Sigmoid colon (tissue), 4 donors: ENCODE measurements around the gene LSM12.

Experiments
- EP300 ChIP-seq, 4 donors: sonication (generic); formaldehyde crosslinking; IDR thresholded peaks; one replicate each; pipeline ENCODE4 v1.6.1; 2017; ENCODE audit warnings: antibody characterized with exemption in 4 of 4
- TF ChIP-seq, protein P1 (sequence below), 4 experiments: fragments of 450-650 bp in 3 of 4; fragments of 200-600 bp in 1 of 4; IDR thresholded peaks; one replicate each; pipeline ENCODE4 v1.5.1; 2016 to 2019; ENCODE audit warnings: antibody characterized with exemption in 4 of 4, mild to moderate bottlenecking in 3 of 4, moderate library complexity in 2 of 4

DNA sequence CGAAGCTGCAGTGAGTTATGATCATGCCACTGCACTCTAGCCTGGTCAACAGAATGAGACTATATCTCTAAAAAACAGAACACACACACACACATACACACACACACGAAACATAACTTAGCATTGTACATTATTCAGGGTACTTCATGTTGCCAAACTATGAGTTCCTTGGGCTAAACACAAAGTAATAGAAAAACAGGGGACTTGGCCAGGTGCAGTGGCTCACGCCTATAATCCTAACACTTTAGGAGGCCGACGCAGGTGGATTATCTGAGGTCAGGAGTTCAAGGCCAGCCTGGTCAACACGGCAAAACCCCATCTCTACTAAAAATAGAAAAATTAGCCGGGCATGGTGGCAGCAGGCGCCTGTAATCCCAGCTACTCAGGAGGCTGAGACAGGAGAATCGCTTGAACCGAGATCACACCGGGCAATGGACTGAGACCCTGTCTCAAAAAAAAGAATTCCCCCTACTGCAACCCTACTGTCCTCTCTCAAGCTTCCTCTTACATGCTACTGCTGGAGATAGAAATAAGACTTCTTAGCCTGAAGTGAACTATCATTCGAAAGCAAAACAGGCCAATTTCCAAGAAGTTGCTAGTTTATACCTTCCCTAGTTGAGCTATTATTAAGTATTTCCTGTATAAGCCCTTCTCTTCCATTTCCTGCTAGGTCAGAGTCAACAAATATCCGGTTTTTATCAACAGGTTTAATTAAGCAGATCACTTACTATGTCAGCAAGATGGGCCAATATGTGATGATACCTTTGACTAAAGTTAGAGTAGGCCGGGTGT lies 7.2 kb downstream of the LSM12 start:
- TF ChIP-seq, protein P1, sequence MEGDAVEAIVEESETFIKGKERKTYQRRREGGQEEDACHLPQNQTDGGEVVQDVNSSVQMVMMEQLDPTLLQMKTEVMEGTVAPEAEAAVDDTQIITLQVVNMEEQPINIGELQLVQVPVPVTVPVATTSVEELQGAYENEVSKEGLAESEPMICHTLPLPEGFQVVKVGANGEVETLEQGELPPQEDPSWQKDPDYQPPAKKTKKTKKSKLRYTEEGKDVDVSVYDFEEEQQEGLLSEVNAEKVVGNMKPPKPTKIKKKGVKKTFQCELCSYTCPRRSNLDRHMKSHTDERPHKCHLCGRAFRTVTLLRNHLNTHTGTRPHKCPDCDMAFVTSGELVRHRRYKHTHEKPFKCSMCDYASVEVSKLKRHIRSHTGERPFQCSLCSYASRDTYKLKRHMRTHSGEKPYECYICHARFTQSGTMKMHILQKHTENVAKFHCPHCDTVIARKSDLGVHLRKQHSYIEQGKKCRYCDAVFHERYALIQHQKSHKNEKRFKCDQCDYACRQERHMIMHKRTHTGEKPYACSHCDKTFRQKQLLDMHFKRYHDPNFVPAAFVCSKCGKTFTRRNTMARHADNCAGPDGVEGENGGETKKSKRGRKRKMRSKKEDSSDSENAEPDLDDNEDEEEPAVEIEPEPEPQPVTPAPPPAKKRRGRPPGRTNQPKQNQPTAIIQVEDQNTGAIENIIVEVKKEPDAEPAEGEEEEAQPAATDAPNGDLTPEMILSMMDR (IDR thresholded peaks at IDR 0.05), result no peak
- no peak for TF ChIP-seq EP300 (IDR thresholded peaks at IDR 0.05)
